LHCN-M2 (cell line): ENCODE data around the gene FAM78A. TPM values are rescaled to one million over a fixed set of nuclear protein-coding genes. Genes with fewer than 3 reads are reported as not detected.

Experiments used
- DNase-seq: peaks from one replicate; pipeline ENCODE4 v3.0.0-alpha.2; 2012; ENCODE audit warnings: low read depth
- total RNA-seq: library from RNA; depleted of rRNA; stranded (reverse); fragments of >200 nt; gene quantifications from 2 replicates; pipeline ENCODE4 v1.2.3, GENCODE V29; 2014

The FAM78A gene
- total RNA-seq, 1 experiment from 2014 or later: 1.7 TPM

GRCh38 chr9:131302244-131303075, 26.1 kb upstream of the FAM78A start:
- no peak for DNase-seq

DNA sequence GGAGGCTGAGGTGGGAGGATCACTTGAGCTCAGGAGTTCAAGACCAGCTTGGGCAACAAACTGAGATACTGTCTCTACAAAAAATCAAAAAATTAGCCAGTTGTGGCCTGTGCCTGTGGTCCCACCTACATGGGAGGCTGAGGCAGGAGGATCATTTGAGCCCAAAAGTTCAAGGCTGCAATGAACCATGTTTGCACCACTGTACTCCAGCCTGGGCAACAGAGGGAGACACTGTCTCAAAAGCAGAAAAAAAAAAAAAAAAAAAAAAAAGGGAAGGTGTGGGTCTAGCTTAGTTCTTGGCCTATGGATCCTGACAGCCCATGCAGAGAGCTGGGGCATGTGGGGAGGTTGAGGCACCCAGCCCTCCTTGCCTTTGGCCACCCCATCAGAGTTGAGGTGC, 24.1 kb upstream of the FAM78A start:
- DNase-seq: no peak

GRCh38 chr9:131299961-131300347, 23.6 kb upstream of the FAM78A start:
- no peak for DNase-seq

DNA sequence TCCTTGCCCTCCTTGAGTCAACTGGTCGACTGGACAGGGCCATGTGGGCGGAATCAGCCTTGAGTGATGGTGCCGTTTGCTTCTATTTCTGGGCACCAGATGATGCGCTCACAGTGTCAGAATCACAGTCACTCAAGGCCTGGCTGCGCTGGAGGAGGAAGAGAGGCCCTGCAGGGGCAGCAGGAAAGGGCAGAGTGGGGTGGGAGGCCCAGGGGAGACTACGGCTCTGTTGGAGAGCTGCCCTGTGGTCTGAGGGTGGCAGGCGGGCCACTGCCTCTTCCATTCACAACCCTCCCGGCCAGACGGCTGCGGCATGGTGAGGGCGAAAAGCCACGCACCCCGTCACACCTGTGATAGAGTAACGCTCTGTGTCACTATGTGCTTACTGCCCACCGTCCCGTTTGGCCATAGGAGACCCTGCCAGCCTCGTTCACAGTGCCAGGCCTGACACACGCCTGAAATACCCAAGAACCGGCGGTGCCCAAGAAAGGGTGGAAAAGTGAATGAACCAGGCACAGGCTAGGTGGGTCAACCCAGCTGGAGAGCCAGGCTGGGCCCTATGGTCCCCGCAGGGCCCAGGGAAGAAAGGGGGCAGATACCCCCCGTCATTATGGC, 23.1 kb upstream of the FAM78A start:
- no peak for DNase-seq

DNA sequence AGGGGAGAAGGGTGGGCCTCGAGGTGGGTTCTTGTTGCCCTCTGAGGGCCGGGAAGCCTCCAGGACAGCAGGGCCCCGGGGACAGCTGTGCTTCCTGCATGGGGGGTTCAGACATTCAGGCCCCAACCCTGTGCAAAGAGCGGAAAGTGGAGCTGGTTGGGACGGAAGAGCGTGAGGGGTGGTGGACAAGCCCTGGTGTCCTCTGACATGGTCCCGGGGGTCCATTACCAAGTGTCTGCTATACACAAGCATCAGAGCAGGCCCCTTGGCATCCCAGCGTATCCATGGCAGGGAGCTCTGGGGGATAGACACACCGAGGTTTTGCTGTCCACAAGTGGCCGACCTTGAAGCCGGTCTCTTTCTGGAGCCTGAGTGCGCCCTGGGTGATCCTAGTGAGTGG, 22.5 kb upstream of the FAM78A start:
- DNase-seq: no peak

GRCh38 chr9:131298341-131298740, 22.0 kb upstream of the FAM78A start:
- DNase-seq: no peak

DNA sequence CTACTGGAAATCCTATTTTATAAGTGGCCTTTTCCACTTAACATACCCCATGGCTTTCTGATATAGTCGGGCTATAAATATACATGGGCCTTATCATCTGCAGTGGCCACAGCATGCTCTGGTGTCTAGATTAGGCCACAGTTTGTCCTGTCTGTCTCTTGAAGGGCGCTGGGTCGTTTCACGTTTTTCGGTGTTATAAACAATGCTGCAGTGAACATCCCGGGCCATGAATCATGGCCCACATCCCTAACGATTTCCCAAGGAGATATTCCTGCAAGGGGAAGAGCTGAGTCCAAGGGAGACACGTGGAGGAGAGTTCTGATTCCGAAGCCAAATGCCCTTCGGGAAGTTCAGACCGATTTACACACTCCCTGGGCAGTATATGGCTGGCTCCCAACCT, 21.6 kb upstream of the FAM78A start:
- DNase-seq: no peak

DNA sequence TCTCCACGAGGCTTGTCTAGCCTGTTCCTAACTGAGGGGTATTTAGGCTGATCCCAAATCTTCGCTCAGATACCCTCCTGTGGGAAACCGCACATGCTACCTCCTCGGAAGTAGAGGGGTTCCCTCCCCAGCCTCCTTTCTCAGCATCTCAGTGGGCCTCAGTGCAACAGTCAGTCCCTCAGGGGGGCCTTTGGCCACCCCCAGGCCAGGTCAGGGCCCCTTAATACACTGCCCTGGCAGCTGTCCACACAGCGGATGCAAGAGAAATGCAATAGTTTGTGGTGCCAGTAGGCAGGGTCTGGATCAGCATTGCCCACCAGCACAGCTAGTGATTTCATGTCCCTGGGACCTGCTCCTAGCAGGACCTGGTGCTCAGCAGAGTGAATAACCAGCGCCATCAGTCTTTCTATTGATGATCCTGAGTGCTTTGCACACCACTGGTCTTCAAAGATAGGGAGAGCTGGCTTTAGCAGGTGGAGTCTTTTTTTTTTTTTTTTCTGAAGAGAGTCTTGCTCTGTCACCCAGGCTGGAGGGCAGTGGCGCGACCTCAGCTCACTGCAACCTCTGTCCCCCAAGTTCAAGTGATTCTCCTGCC, 20.7 kb upstream of the FAM78A start:
- no peak for DNase-seq

DNA sequence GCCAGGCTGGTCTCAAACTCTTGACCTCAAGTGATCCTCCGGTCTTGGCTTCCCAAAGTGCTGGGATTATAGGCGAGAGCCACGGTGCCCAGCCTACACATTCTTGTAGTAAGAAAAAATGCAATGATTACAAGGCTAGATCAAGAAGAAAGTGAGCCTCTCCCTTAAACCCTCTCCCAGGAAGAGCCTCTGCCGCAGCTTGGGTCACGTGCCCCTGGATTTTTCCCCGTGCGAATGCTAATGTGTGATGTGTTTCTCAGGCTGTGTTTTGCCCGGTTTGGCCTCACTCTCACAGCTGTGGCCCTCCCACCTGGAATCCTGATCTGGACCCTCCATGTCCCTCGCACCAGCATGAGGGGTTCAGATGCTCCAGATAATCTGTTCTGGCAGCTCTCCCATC, 20.1 kb upstream of the FAM78A start:
- no peak for DNase-seq

DNA sequence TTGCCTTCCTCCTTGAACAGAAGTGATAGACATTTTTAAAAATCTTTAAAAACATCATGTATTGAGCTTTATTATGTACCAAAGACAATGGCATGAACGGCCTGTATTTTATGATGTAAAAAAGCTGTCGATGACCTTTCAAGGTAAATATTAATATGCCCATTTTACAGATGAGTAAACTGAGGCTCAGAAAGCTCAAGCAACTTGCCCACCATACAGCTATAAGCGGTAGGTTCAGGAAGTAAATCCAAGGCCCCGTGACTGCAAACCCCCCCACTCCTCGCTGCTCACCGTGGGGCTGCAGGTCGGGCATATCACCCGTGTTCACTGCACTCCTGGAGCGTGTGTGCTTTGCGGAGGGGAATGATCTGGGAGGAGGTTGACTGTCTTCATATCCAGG, 16.6 kb upstream of the FAM78A start:
- no peak for DNase-seq

DNA sequence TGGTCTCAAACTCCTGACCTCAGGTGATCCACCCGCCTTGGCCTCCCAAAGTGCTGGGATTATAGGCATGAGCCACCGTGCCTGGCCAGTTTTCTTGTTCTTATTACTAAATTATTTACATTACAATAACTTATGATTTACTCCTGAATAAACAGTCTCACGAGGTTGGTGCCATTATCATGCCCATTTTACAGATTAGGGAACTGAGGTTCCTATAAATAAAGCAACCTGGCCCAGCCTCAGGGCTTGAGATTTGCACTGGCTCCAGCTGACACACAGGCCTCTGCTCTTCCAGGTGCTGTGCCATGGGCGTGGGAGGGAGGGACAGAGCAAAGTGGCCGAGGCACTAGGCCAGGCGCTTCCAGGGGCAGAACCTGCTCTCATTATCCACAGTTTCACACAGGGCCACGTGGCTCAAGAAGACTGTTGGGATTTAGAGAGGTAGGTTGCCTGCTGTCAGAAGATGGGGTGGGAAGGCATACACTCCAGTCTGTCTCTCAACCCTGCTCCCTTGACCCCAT, 15.5 kb upstream of the FAM78A start:
- DNase-seq: no peak

DNA sequence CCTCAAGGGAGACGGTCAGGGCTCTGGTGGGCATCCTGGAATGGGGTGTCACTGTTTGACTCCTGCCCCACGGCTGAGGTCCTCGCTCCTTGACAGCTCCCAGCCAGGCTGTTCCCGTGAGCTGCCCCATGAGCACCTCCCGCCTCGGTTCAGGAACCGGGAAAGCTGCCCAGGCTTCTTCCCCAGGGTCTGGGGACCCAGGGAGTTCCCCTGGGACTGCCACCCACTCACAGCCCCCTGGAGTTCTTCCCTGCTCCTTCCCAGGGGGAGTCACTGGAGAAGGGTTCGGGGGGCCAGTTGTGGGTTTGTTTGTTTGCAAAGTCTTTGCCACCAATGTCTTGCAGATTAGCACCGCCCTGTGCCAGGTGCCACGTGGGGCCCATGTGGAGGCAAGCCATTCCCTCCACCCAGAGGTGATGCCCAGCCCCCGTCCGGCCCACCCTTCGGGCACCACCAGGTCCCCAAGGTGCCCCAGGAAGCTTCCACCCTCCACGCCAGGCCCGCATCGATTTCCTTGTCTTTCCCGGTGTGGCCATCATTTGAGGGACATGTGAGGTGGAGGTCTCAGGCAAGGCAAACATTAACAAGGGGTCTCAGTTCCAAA, 14.6 kb upstream of the FAM78A start:
- no peak for DNase-seq

DNA sequence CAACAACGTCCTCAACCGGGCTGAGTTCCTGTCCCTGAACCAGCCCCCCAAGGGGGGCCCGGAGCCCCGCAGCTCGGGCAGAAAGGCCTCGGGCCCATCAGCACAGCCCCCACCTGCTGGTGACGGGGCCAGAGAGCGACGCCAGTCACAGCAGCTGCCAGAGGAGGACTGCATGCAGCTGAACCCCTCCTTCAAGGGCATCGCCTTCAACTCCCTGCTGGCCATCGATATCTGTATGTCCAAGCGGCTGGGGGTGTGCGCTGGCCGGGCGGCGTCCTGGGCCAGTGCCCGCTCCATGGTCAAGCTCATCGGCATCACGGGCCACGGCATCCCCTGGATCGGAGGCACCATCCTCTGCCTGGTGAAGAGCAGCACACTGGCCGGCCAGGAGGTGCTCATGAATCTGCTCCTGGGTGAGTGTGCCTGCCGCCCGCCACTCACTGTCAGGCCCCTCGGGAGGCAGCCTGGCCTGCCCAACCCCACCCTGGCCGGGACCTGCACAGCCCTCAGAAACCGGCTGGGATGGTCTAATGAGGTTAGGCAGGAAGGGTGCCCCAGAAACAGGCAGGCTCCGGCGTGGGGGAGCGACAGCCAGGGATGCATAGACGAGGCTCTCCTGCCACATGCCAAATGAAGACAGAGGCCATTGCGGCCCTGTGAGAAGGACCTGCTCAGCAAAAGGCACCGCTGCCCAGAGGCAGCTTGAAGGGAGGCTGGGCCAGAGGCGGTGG, 13.9 kb upstream of the FAM78A start:
- peak; percentile 50 for DNase-seq

- peak; percentile 83 for DNase-seq
These were observed 13.2 kb upstream of the FAM78A start, which contains the start of gene PLPP7 for GRCh38 chr9:131289301-131290035. Gene PLPP7, plus strand, starts transcription at chr9:131289723. Its CDS starts 275 bp downstream, at chr9:131289998.

DNA sequence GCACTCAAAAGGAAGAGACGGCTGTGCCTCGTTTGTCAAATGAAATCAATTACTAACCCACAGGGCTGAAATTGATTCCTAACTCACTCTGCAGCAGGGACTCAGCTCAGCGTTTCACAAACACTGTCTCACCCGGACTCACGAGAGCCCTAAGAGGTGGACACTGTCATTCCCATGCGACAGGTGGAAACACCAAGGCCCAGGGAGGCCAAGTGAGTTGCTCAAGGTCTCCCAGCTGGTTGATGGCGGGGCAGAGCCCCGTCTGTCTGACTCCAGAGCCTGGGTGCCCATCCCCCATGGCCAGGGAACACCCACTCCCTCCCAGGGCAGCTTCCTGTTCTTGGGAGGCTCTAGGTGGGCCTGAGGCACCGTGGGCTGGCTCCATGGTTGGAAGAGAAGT, 11.9 kb upstream of the FAM78A start:
- no peak for DNase-seq

DNA sequence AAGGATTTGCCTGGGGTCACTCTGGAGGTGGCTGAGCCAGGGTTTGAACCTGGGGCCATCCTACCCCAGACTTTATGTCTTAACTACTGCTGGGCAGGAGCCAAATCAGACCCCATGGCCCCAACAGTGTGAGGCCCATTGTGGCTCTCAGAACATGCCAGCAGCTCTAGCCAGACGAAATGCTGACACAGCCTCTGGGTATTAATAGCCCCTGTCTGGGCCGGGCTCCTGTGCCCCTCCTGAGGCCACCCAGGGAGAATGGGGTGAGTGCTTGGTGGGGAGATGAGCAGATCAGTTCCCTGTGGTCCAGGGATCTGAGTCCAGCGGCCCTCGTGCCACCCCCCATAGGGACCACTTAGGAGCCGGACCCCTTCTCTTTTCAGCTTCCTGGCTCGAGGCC, 11.0 kb upstream of the FAM78A start:
- DNase-seq: no peak

GRCh38 chr9:131284856-131285255, 8.5 kb upstream of the FAM78A start:
- DNase-seq: no peak

DNA sequence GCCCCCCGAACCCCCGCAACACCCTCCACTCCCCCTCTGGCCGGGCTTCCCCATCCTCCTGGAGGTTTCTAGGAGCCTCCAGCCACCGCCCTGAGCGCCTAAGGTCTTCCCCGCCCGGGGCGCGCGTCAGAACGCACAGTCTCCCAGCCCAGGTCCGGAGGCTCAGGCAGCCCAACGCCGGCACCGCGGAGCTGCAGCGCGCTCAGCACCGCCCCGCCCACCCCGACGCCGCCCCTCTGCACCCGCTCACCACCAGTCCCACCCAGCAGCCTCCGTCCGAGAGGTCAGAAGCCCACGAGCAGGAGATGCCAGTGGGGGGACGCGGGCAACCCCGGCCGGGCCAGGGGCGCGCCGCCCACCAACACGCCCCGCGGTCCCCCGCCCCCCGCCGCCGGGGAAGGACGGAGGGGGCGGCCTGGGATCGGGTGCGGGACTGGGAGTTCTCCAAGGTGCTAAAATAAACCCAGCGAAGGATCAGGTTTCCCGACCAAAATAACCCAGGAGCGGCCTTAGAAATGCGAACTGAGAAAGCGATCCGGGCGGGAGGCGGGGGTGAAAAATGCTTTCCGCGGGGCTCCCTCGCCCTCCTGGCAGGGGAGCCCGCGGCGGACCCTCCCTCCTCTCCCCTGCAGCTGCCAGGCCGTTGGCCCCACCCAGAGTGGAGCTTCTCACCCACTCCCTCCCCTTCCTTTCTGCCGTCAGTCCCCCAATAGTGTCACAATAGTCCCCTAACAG, 6.5 kb upstream of the FAM78A start:
- DNase-seq: no peak

- DNase-seq: no peak
These were observed 5.9 kb upstream of the FAM78A start for GRCh38 chr9:131282175-131282574.
